Posterior cingulate gyrus (tissue), 11 donors: Measurements from ENCODE around the gene RPL22.

ENCODE experiments used
- DNase-seq, 10 donors: peaks; one replicate each; pipeline versions ENCODE4 v3.0.0 to v3.0.0-alpha.2; 2020 to 2021; ENCODE audit warnings: mixed read lengths in 3 of 10
- intact Hi-C: fragments of 100-400 bp; cut with DNase I; formaldehyde crosslinking; loops from one replicate; pipeline ENCODE4 v1.15.1; 2023

The RPL22 gene

DNA sequence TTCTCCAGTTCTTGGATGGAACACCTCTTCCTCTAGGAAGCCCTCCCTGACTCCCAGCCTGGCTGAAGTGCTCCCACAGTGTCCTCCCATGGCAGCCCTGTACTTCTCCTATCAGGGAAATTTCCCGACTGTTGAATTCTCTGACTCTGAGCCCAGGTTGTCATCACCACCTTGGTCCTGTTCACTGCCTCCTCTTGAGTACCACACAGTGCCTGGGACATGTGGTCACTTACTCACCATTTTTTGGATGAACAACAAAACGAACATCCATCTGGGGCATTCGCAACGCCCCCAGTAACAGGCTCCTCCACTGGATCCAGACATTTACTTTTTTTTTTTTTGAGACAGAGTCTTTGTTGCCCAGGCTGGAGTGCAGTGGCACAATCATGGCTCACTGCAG, 56.7 kb downstream of the RPL22 start:
- intact Hi-C loops = no loop called here
- peak in 1 of 10 donors; percentile 44 for DNase-seq

DNA sequence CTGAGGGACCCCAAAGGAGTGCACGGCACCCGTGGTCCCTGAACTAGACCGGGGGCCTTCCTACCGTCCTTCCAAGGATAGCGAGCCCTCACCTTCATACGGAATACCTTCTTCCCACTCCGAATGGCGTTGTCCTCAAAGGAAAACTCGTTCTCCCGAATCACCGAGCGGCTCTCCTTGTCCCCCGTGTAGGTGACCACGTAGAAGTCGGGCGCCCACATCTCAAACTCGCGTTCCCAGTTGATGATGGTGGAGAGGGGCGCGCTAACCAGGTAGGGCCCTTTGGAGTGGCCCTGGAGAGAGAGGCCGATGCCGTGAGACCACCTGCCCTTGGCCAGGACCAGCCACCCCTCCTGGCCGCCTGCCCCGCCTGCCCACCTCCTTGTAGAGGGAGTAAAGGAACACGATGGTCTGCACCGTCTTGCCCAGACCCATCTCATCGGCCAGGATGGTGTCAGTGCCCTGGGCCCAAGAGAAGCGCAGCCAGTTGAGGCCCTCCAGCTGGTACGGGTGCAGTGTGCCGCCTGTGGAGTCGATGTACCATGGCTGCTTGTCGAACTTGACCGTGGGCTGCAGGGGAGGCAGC, 57.3 kb downstream of the RPL22 start:
- peak in 2 of 10 donors; percentile 54 to 82 for DNase-seq
- intact Hi-C loops = no loop called here

DNA sequence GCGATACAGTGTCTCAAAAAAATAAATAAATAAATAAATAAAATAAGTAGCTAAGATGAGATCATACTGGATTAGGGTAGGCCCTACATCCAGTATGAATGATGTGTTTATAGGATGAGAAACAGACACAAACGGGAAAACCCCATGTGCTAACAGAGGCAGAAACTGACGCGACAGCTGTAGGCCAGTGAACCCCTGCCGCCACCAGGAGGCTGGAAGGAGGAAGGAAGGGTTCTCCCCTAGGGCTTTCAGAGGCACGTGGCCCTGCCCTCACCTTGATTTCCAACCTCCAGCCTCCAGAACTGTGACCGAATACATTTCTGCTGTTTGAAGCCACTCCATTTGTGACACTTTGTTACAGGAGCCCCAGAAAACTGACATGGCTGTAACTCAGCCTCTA, 57.8 kb downstream of the RPL22 start:
- DNase-seq = peak in 2 of 10 donors; percentile 52 to 67
- intact Hi-C loops = no loop called here

DNA sequence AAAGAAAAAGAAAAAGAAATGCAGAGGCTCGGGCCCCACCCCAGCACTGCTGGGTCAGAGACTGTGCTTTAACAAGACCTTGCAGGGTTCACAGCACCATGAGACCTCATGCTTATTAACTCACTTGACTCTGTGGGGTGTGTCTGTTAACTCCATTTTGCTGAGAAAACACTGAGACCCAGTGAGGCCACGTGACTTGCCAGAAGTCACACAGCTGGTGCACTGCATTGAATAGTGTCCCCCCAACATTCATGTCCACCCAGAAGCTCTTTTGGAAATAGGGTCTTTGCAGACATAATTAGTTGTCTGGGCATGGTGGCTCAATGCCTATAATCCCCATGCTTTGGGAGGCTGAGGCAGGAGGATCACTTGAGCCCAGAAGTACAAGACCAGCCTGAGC, 59.0 kb downstream of the RPL22 start:
- peak in 1 of 10 donors; percentile 2 for DNase-seq
- intact Hi-C loops = no loop called here

DNA sequence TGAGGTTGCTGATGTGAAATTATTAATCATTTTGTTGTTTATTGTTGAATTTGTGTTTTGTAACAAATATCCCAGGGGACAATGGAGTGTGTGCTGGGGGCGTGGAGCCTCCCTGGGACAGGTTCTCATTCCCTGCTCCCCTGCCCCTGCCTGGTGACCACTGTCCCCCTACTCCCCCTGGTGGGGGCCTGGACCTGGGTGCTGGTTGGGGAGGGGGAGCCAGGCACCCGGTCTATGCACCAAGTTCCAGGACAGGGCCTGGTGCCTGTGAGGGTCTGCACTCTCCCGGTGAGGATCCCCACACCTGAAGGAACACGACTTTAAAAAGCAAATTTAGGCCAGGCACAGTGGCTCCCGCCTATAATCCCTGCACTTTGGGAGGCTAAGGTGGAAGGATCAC, 61.6 kb downstream of the RPL22 start:
- DNase-seq = peak in 3 of 10 donors; percentile 27 to 29 (median 28)
- intact Hi-C loops = no loop called here

DNA sequence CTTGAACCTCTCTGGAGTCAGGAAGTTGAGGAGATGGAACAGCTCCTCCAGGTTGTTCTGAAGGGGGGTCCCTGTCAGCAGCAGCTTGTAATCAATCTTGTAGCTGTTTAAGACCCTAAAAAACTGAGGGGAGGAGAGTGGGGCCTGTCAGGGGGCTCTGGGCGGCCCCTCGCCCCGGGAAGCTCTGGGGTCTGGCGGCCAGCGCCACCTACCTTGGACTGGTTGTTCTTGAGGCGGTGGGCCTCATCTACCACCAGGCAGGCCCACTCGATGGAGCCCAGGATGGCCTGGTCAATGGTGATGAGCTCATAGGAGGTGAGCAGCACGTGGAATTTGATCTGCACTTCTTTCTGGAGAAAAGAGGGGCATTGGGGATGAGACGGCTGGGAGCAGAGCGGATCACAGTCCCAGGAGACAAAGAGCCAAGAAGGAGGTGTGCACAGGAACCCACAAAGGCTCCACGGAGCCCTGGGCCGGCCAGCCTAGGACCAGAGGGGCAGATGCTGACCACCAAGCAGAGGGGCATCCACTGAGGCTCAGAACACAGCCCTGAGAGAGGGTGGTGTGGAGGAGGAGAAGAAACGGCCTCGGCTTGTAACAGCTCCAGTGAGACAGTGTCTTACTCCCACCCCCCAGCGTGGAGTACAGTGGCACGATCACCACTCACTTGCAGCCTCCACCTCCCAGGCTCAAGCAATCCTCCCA, 62.7 kb downstream of the RPL22 start:
- peak in 3 of 10 donors; percentile 49 to 70 (median 52) for DNase-seq
- intact Hi-C loops = no loop called here
